Activated T-helper 9 cell treated with anti-CD3 and anti-CD28 coated beads, Interleukin-2, amount 50 U/mL, for 16 hours (primary cell): ENCODE data around the gene FAM241B.

Experiments
- DNase-seq: peaks from one replicate; pipeline ENCODE4 v3.0.0-alpha.2; 2020; ENCODE audit warnings: low read depth

FAM241B gene

DNA sequence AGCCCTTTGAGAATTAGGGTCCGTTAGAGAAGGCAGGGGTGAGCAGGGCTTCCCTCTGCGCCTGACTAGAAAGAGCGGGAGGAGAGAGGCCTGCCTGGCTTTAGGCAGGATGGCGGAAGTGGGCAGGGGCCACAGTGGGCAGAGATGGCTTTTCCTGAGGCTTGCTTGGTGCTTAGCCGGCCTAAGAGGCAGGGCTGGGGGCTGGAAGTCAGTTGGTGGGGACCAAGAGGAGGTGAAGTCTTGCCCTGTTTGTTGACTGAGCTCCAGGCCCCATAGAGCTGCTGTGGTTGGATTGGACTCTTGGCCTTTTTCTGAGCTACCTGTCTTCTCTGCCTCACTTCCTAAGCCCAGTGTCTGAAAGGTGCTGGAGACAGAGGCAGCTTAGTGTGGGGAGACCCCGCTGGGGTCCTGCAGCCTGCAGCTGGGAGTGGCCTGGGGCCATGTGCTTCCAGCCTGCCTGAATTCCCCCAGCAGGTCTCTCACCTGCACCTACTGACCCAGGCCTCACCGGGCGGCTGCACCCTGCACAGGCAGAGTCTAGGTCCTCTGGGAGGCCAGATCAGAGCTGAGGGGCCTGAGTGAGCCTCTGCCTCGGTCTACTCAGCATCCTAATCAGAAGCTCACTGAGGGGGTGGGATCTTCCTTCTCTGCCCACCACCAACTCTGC lies 4.8 kb downstream of the FAM241B start:
- no peak for DNase-seq

DNA sequence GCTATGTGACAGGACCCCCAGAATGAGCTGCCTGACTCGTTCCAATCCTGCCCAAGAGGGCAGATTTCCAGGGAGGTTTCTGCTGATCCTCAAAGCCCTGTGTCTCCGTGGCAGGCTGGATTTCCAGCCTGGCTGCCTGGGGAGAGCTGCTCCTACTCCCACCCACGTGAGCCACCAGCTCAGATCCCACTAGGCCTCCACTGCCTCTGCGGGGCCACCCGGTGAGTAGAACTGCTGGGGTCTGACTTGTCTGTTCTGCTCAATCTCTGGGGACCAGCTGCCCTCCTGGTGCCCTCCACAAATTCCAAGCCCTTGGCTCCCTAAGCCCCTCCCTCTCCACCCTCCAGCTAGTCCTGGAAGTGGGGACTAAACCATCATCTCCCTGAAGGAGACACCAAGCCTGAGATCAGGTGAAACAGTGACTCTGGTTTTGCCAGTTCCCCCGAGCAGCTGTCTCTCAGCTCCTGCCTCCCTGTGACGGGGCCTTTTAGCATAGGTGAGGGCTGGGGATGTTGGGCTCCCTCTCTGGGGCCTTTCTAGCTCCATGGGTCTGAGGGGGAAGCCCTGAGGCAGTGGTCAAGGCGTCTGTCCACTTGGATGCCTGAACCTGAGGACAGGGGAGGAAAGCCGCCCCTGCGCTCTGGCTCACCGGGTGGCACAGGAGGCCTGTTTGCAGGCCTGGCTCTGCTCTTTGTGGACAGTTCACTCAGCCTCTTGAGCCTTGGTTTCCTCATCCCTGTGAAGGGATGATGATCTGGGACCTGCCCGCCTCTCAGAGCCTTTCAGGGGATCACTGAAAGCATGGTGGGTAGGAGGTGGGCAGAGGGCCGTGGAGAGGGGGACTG lies 5.6 kb downstream of the FAM241B start:
- DNase-seq = no peak

DNA sequence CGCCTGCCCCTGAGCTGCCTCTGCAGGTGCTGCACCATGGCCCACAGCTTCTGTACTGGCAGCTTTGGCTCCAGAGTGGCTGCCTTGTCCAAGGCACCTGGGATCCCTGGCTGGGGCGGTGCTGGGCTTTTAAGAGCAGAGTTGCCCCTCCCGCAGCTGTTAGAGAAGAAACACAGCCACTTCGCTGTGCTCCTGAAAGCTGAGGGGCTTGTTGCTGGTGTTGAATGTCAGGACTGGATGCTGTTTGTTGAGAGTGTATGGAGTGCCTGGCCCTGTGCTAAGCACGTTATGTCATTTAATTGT lies 6.2 kb downstream of the FAM241B start:
- DNase-seq = no peak

DNA sequence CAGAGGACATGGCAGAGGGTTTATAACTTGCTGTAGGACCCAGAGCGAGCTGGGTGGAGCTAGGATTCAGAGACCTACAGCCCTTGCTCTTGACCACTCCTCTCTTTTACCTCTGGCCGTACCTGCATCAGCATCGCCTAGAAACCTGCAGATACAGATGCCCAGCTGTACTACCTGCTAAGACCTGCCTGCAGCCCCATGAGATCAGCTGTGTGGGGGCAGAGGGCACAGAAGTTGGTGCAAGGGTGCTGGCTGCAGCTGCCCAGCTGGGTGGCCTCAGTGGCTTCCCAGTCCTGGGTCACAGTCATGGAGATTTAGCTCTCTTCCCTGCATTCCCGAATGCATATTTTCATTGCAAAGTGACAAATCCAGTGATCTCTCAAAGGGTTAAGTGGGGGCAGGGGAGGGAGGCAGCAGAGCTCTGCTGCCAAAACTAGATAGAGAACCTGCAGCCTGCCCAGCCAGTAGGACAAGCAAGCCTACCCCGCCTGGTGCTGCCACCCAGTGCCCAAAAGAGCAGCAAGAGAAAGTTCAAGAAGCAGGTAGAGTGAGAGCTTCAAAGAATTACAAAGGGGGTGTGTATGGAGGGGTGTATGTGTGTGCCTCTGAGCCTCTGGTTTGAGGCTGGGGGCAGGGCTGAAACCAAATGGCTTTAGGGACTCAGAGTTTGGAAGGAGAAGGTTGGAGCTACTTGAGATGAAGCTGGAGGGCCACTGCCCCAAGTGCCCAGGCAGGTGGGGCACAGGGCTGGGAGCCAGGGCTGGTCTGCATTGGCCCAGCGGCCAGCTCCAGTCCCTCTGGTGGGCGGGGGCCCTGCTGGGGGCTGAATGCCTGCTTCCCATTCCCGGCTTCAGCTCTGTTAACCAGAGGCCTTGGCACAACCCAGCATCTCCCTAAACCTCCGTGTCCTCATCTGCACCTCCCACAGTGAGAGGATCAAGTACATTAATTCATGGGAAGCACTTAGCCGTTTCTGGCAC lies 6.9 kb downstream of the FAM241B start:
- no peak for DNase-seq

DNA sequence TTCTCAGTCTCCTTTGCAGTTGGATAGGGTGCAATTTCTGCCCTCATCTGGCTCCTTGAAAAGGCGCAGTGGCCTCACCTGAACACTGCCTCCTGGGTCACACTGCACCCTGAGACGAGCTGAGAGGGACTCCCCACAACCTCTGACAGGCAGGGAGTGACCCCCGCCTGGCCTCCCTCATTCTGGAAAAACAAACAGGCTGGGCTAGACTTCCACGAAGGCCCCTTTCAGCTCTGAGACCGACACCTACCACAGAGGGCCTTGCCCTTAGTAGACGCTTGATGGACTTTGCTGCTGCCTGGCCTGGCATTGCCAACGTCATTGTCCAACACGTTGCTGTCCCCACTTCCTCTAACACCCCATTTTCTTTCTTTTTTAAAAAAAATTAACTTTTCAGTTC lies 8.6 kb downstream of the FAM241B start:
- DNase-seq = no peak

DNA sequence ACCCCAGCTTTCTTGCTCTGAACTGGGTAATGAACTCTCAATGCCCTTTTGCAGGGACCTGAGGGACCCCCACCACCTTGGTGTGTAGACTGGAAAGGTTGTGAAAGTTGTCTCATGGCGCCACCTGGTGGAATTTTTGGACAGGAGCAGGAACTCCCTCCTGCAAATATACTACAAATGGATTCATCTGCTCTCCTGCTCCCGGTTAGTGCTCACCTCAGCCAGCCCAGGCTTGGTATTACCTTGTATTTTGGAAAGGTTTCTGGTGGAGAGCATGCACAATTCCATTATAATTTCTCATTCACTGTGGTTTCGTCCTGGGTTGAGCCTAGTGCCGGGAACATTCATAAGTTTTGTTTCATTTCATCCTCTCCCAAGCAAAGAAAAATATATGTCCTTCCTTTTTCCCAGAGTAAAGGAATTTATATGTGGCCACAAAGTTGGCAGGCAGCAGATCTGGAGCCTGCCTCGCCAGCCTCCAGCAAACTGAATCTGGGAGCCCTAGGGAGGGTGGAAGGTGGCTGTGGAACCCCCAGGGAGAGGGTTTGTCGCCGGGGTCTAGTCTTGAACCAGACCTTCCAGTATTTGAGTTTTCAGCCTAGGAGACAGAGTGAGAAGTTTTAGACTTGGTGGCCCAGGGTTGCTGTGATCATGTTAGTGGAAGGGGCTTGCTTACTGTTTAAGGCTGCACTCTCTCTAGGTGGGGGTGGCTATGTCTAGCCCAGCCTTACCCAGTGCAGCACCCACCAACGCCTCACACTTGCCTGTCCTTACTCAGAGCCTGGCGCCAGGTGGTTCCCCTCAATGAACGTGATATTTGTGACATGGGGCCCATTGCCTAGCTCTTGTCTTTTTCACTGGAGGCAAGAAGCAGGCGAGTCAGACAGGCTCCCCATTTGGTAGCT lies 9.5 kb downstream of the FAM241B start:
- DNase-seq = peak; percentile 47

DNA sequence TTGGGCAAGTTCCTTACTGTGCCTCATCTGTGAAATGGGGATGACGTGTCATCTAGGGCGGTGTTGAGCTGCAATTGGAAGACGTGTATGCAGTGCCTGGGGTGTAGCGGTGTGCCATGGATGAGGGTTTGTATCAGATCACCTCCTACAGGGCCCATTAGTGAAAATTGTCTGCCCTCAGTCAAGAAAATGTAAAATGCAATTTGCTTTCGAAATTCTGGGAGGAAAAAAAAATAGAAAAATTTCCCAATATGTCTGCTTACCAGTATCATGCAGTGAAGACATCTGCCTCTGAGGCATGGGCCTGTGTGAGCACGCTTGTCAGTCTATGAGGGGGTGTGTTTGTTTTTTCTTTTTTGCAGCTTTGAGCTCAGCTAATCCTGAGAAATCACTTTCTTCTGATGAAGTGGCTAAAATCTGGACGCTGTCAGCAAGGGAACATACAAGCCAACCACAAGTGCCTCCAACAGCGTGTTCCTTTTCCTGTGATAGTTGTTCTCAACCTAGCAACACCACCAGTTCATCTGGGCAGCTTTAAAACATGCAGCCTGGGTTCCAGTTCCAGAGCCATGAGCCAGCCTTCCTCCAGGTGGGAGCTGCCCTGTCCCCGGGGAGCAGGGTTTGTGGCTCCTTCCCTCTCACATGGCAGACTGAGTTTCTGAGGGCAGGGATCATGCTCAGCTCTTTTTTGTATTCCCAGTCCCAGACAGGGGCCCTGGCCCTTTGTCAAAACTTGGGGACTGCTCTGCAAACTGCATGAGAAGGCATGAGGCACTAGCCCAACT lies 10.3 kb downstream of the FAM241B start:
- no peak for DNase-seq

DNA sequence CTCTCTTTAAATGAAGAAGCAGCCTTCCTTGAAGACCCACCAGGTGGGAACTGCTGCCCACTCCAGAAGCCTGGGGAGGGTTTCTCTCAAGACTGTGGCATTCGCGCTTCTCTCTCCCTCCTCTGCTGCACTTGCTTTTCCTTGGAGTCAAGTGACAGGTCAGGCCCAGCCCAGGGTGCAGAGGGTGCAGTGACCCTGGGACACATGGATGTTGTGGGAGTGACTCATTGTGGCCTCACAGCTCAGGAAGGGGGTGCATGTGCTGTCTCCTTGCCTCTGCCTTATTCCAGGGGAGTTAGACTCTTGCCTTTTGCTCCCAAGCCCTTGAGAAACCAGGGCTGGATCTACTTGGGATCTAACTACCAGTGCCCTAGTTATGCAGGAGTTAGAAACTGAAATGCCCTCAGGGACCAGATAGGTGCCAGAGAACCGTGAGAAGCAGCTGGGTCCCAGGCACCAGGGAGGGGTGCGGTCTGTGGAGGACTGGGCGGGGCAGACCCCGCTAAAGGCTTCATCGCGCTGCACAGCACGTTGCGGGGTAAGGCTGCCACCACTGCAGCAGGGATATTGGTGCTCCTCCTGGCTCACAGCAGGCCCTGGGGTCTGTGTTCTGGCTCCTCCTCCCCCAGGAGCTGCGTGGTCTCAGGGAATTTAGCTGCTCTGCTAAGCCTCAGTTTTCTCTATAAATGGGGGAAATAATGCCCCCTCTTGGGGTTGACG lies 11.4 kb downstream of the FAM241B start:
- no peak for DNase-seq

DNA sequence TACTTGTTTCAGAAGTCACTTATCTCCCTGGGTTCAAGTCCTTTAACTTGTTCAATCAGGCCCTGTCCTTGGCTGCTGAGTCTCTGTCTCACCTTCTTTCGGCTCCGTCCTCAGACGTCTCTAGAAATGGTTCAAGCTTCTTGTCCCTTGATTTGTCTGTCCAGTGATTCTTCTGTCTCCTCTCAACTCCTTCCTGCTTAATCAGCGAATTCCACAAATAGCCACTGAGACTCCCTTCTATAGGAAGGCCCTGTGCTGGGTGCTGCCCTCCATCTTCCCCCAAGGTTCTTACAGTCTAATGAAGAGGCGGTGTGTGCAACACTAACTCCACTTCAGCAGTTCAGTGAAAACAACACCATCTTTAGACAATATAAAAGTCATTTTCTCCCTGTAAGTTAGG lies 12.7 kb downstream of the FAM241B start:
- no peak for DNase-seq

DNA sequence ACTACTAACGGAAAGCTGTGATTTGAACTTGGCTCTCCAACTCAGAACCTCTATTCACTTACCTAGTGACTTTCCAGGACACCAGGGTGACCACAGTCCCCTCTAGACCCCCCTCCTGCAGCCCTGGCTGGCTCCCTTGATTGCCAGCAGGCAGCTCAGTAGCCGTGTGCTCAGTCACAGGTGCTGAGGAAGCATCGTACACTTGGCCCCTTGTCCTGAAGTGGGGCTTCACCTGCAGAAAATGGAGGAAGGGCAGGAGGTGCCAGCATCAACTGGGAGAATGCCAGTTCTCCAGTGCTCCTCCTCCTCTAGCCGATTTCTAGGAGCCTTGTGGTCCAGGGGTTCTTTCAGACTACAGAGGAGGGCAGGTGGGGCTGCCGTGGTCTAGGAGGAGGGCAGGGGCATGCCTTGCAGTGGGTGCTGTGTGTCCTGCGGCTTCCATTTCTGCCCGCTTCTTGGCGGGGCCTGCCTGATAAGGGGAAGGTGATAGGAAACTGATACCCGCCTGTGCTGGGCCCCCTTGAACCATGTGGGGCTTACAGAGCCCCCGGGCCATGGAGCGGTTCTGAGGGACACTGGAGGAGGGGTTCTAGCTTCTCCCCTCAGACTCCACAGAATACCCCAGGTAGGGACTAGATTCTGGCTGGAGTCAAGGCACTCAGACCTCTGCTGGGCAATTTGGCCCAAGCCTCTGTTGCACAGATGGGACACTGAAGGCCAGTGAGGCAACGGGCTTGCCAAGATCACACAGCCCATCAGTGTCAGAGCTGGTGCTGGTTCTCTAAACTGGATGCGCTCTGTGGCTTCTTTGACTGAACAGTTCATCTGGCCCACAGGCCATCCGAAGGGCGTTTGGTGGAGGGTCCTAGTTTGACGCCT lies 14.0 kb downstream of the FAM241B start:
- no peak for DNase-seq

DNA sequence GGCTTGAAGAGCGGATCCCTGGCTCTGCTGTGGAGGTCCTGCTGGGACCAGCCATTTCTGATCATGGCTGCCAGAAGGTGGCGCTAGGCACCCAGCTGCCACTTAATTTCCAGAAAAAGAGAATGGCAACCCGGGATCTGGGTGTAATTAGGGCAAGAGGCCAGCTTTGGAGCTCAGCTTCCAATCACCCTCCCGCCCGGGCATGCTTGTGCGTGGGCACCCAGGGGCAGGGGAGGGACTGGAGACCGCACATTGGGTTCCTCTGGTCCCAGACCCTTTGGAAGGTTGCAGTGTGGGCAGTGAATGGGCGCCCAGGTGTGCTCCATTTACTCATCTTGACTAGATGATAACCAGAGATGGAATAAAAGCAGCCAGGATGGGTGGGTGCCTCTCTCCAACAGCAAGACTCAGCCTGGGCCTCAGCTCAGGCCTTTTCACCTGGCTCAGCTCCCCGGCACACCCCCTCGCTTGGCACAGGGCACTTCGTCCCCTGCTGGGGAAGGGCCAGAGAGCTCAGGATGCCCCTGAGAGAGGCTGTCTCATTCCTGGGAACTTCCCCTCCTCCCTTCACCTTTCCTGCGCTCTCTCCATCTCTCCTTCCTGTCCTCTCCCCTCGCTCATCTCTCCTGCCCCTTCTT lies 14.7 kb downstream of the FAM241B start:
- DNase-seq = no peak

DNA sequence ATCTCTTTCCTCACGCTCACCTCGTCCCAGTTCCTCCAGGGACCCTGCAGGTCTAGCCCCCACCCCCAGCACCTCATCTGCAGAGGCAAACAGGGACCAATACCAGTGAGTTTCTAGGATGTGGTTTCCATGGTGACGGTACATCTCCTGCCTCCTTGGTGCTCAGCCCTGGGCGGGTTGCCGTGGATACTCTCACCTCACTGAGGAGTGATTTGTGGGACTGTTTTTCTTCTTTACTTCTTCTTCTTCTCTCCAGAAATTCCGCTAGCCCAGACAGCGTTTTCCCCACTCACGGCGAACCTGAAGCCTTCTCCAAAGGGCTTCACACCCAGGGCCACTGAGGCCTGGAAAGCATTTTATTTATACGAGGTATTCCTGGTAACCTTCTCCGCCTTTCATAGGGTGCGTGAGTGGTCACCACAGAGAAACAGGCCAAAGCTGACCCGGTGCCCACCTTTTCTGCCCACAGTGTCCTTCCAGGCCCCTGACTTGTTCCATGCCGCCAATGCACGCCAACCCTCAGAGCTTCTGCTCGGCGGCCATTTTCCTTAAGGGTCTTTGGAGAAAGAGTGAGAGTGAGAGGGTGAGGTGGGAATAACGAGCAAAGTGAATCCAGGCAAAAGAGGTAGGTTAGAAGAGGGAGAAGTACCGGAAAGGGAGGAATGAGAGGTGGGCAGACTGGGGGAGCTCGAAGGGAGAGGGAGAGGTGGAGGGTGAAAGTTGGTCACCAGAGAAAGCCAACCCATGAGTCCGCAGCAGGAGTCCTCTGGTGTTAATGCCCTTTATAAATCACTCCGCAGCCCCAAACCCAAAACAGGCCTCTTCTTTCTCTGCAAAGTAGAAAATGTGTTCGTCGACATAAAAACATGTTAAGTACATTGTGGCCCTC lies 15.5 kb downstream of the FAM241B start:
- DNase-seq = no peak

DNA sequence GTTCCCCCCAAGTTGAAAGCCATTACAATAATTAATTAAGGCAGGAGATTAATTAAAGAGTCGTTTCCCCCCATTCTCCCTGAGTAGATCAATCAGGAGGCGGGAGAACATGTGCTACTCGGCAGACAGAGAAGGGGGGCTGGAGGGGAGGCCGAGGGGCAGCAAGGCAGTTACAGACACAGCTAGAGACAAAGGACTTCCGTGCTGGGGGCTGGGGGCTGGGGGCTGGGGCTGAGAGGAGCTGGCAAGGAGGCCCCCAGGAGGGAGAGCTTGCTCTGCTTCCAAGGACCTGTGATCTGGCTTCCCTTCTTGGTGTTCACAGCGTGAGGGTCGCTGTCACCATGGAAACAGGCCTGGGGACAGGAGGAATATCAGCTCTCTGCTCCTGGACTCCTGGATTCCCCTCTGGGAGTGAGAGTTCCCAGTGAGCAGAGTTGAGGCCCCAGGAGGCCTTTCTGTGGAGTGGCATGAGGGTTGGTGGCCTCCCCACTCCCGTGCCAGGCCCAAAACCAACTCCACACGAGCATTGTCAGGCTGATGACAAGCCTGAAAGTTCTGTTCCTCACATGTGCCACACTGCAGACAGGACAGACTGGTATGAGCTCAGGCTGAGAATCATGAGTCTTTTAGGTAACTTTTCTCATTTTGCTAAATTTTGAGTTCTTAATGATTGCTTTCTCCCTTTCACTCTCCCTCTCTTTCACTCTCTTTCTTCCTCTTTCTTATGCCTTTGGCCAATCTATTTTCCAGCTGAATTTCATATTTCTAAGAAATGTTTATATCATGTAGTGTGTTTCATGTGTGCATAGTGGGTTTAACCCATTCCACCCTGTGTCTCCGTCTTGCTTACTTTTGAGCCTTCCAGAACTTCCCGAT lies 16.4 kb downstream of the FAM241B start:
- DNase-seq = no peak

DNA sequence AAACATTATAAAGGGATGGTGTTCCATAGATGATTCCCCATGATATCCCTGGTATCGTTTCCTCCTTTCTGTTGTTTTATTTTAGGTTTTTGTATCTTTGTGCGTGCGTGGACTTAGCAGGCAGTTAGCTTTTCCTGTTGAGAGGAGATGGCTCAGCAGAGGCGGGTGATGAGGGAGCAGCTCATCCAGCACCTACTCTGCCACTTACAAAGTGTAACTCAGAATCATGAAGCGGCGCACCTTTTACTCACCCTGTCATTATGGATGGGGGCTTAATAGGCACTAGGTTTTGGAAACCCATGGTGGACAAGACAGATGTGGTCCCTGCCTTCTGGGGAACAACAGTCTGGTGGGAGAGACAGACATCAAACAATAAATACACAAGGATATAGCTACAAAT lies 17.1 kb downstream of the FAM241B start:
- no peak for DNase-seq

DNA sequence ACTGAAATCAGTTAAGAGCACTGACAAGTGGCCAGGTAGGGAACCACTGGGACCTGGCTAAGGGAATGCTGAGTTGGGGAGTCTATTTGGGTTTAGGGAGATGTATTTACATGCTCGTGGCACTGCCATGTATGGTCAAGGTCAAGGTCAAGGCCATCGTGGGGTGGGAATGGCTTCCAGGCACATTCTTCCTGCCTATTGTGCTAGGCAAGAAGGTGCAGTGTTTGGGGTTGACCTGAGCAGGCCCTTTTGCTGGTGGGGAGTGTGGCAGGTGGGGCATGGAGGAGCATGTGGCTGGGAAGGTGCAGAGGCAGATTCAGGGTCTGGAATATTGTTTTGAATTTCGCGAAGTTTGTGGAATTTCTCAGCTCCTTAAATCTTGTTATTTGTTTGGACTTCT lies 17.8 kb downstream of the FAM241B start:
- no peak for DNase-seq

DNA sequence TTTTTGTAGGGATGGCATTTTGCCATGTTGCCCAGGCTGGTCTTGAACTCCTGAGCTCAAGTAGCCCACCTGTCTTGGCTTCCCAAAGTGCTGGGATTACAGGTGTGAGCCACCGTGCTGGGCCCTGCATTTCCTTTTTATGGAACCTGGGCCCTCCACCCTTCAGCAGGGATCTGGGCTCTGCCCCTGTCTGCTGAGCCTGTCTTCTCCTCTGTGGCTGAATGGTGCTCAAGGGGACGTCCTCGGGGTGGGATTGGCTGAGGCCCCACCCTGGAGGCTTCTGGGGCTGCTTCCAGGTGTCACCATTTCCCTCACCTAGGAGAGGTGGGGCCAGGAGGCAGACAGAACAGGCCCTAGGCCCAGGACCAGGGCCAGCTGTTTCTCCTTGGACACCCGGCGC lies 18.4 kb downstream of the FAM241B start:
- DNase-seq = no peak
